ENCODE results near the gene ARHGDIA.

The ARHGDIA gene

DNA sequence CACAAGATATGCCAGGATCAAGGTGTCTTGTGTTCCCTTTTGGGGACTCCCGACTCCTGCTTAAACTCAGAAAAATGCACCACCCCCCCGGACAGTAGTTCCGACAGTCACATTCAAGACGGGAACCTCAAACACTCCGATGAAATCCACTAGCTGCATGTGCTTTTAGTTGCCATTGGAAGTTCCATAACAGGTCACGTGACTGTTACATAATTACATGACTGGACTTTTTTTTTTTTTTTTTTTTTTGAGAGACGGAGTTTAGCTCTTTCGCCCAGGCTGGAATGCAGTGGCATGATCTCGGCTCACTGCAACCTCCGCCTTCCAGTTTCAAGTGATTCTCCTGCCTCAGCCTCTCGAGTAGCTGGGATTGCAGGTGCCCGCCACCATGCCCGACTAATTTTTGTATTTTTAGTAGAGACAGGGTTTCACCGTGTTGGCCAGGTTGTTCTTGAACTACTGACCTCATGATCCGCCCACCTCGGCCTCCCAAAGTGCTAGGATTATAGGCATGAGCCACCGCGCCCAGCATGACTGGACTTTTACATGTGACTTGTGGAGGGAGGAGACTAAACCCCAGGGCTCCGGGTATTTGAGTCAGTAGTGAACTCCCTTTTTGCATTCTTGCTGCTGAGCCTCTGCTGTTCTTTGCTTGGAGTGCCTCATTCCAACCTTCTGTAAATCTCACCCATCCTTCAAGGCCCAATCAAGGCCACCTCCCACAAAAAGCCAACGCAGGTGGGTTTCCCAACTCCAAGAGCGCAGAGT lies 45.3 kb upstream of the ARHGDIA start:
- Histone ChIP-seq H3K27me3 (replicated peaks; ENCODE audit: insufficient read depth, low read length) (no peaks in the 10 kb centered on the region), H3K4me3 (ENCODE audit: low read length) (peak overlapping the region; percentile 84), H3K36me3 (replicated peaks; ENCODE audit: insufficient read depth, low read length) (peaks cover 11% of the 10 kb centered on the region; the same call in 1 of the 2 replicates), H4K20me1 (ENCODE audit: insufficient read depth, low read length) (no peaks in the 10 kb centered on the region), H2AFZ (ENCODE audit: low read length) (no peak overlapping the region), H3K9me2 (replicated peaks; ENCODE audit: insufficient read depth, low read length) (no peaks in the 10 kb centered on the region), H3K9me3 (replicated peaks; ENCODE audit: insufficient read depth, low read length) (no peaks in the 10 kb centered on the region), H3K79me2 (ENCODE audit: low read length) (peaks cover 55% of the 10 kb centered on the region), H3F3A (ENCODE audit: insufficient read depth, low read length) (peaks cover 14% of the 10 kb centered on the region; the same call in 1 of the 2 replicates), H3K27ac (ENCODE audit: low read length) (no peak overlapping the region), H3K4me1 (ENCODE audit: low read length) (peaks cover 5% of the 10 kb centered on the region), H3K9ac (ENCODE audit: low read length) (peak overlapping the region; percentile 65; the same call in 1 of the 2 replicates), H3K4me2 (ENCODE audit: low read depth, low read length) (peak overlapping the region; percentile 75)
- DNase-seq = no peak
- TF ChIP-seq, protein P1, sequence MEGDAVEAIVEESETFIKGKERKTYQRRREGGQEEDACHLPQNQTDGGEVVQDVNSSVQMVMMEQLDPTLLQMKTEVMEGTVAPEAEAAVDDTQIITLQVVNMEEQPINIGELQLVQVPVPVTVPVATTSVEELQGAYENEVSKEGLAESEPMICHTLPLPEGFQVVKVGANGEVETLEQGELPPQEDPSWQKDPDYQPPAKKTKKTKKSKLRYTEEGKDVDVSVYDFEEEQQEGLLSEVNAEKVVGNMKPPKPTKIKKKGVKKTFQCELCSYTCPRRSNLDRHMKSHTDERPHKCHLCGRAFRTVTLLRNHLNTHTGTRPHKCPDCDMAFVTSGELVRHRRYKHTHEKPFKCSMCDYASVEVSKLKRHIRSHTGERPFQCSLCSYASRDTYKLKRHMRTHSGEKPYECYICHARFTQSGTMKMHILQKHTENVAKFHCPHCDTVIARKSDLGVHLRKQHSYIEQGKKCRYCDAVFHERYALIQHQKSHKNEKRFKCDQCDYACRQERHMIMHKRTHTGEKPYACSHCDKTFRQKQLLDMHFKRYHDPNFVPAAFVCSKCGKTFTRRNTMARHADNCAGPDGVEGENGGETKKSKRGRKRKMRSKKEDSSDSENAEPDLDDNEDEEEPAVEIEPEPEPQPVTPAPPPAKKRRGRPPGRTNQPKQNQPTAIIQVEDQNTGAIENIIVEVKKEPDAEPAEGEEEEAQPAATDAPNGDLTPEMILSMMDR (IDR thresholded peaks at IDR 0.05; ENCODE audit: low read length) = no peak
- TF ChIP-seq EZH2 (optimal IDR thresholded peaks at IDR 0.05; ENCODE audit: low read depth, low read length) (no peak), EZH2phosphoT487 (IDR thresholded peaks at IDR 0.05; ENCODE audit: low read length) (no peak)

GRCh38 chr17:81915331-81915730 lies 44.2 kb upstream of the ARHGDIA start:
- H3K36me3 ChIP-seq (replicated peaks; ENCODE audit: insufficient read depth, low read length) = peaks cover 11% of the 10 kb centered on the region; the same call in 1 of the 2 replicates
- H3K4me1 ChIP-seq (ENCODE audit: low read length) = peaks cover 7% of the 10 kb centered on the region

GRCh38 chr17:81914103-81914850 lies 43.1 kb upstream of the ARHGDIA start:
- Histone ChIP-seq H3K4me3 (ENCODE audit: low read length) (no peak overlapping the region), H3K4me2 (ENCODE audit: low read depth, low read length) (no peak overlapping the region), H3K27ac (ENCODE audit: low read length) (no peak overlapping the region), H4K20me1 (ENCODE audit: insufficient read depth, low read length) (no peaks in the 10 kb centered on the region), H3K4me1 (ENCODE audit: low read length) (peaks cover 13% of the 10 kb centered on the region), H3F3A (ENCODE audit: insufficient read depth, low read length) (peaks cover 3% of the 10 kb centered on the region; the same call in 1 of the 2 replicates), H2AFZ (ENCODE audit: low read length) (no peak overlapping the region), H3K27me3 (replicated peaks; ENCODE audit: insufficient read depth, low read length) (no peaks in the 10 kb centered on the region), H3K9me3 (replicated peaks; ENCODE audit: insufficient read depth, low read length) (no peaks in the 10 kb centered on the region), H3K36me3 (replicated peaks; ENCODE audit: insufficient read depth, low read length) (peaks cover 11% of the 10 kb centered on the region; the same call in 1 of the 2 replicates), H3K79me2 (ENCODE audit: low read length) (peaks cover 49% of the 10 kb centered on the region), H3K9me2 (replicated peaks; ENCODE audit: insufficient read depth, low read length) (no peaks in the 10 kb centered on the region), H3K9ac (ENCODE audit: low read length) (no peak overlapping the region)
- TF ChIP-seq, protein P1 (IDR thresholded peaks at IDR 0.05; ENCODE audit: low read length) = no peak
- TF ChIP-seq EZH2 (optimal IDR thresholded peaks at IDR 0.05; ENCODE audit: low read depth, low read length) (no peak), EZH2phosphoT487 (IDR thresholded peaks at IDR 0.05; ENCODE audit: low read length) (no peak)
- DNase-seq = no peak

More at GRCh38 chr17:81915331-81915730, 44.2 kb upstream of the ARHGDIA start:
- Histone ChIP-seq H2AFZ (ENCODE audit: low read length) (no peak overlapping the region), H3F3A (ENCODE audit: insufficient read depth, low read length) (peaks cover 11% of the 10 kb centered on the region), H4K20me1 (ENCODE audit: insufficient read depth, low read length) (no peaks in the 10 kb centered on the region), H3K9me2 (replicated peaks; ENCODE audit: insufficient read depth, low read length) (no peaks in the 10 kb centered on the region), H3K79me2 (ENCODE audit: low read length) (peaks cover 49% of the 10 kb centered on the region), H3K9ac (ENCODE audit: low read length) (no peak overlapping the region), H3K9me3 (replicated peaks; ENCODE audit: insufficient read depth, low read length) (no peaks in the 10 kb centered on the region), H3K4me2 (ENCODE audit: low read depth, low read length) (no peak overlapping the region), H3K27me3 (replicated peaks; ENCODE audit: insufficient read depth, low read length) (no peaks in the 10 kb centered on the region), H3K4me3 (ENCODE audit: low read length) (no peak overlapping the region), H3K27ac (ENCODE audit: low read length) (no peak overlapping the region)
- no peak for TF ChIP-seq EZH2phosphoT487 (IDR thresholded peaks at IDR 0.05; ENCODE audit: low read length)
- TF ChIP-seq, protein P1 (IDR thresholded peaks at IDR 0.05; ENCODE audit: low read length) = no peak
- TF ChIP-seq EZH2 (optimal IDR thresholded peaks at IDR 0.05; ENCODE audit: low read depth, low read length) = no peak
- DNase-seq = no peak

Data from MM.1S (cell line).